Liver (tissue), 9 donors: ENCODE measurements around the gene MVB12B. TPM values are rescaled to one million over a fixed set of nuclear protein-coding genes. Genes with fewer than 3 reads are reported as not detected.

Experiments
- DNase-seq: peaks from one replicate; pipeline ENCODE4 v3.0.0-alpha.2; 2017; ENCODE audit warnings: low spot score
- H3K27ac ChIP-seq, 2 donors: one replicate each; pipeline ENCODE4 v1.7.0; 2013; ENCODE audit warnings: inconsistent platforms in 2 of 2, low read length in 2 of 2, control low read depth in 1 of 2, low read depth in 1 of 2, mild to moderate bottlenecking in 1 of 2
- H3K27me3 ChIP-seq, 4 donors: one replicate each; pipeline versions ENCODE4 v1.6.1 to v1.7.0; 2013; ENCODE audit warnings: low read length in 3 of 4, inconsistent platforms in 1 of 4, mild to moderate bottlenecking in 1 of 4, moderate library complexity in 1 of 4; ENCODE audit not compliant: control insufficient read depth in 4 of 4, insufficient read depth in 4 of 4
- H3K36me3 ChIP-seq, 4 donors: one replicate each; pipeline versions ENCODE4 v1.6.1 to v1.7.0; 2013; ENCODE audit warnings: low read length in 3 of 4, mild to moderate bottlenecking in 3 of 4, low read depth in 1 of 4, moderate library complexity in 1 of 4; ENCODE audit not compliant: control insufficient read depth in 4 of 4, insufficient read depth in 3 of 4
- H3K4me1 ChIP-seq, 4 donors: one replicate each; pipeline versions ENCODE4 v1.6.1 to v1.7.0; 2013; ENCODE audit warnings: low read length in 3 of 4, mild to moderate bottlenecking in 3 of 4, moderate library complexity in 1 of 4; ENCODE audit not compliant: control insufficient read depth in 4 of 4, insufficient read depth in 4 of 4
- H3K4me3 ChIP-seq, 3 donors: one replicate each; pipeline versions ENCODE4 v1.6.1 to v1.7.0; 2013; ENCODE audit warnings: low read length in 3 of 3, control low read depth in 1 of 3, low read depth in 1 of 3, mild to moderate bottlenecking in 1 of 3
- H3K9ac ChIP-seq, 2 donors: one replicate each; pipeline ENCODE4 v1.7.0; 2013; ENCODE audit warnings: low read length in 2 of 2, mild to moderate bottlenecking in 2 of 2, moderate library complexity in 2 of 2, control low read depth in 1 of 2, low read depth in 1 of 2
- H3K9me3 ChIP-seq, 4 donors: one replicate each; pipeline versions ENCODE4 v1.6.1 to v1.7.0; 2013; ENCODE audit warnings: low read length in 3 of 4; ENCODE audit not compliant: control insufficient read depth in 4 of 4
- FOXA1 ChIP-seq: IDR thresholded peaks from 2 replicates; pipeline ENCODE4 v1.6.1; 2016; ENCODE audit warnings: antibody characterized with exemption
- FOXA2 ChIP-seq: IDR thresholded peaks from 2 replicates; pipeline ENCODE4 v1.6.1; 2016; ENCODE audit warnings: antibody characterized with exemption
- GABPA ChIP-seq, 2 donors: IDR thresholded peaks in 1 of 2; conservative IDR thresholded peaks in 1 of 2; 2 replicates each; pipeline ENCODE4 v1.6.1; 2016; ENCODE audit warnings: antibody characterized with exemption in 2 of 2, mild to moderate bottlenecking in 1 of 2, moderate library complexity in 1 of 2
- HNF4G ChIP-seq: IDR thresholded peaks from 2 replicates; pipeline ENCODE4 v1.6.1; 2016; ENCODE audit warnings: antibody characterized with exemption
- JUND ChIP-seq, 2 donors: IDR thresholded peaks; 2 replicates each; pipeline ENCODE4 v1.6.1; 2016; ENCODE audit warnings: antibody characterized with exemption in 2 of 2
- NR2F2 ChIP-seq: IDR thresholded peaks from 2 replicates; pipeline ENCODE4 v1.6.1; 2016; ENCODE audit warnings: antibody characterized with exemption
- RAD21 ChIP-seq, 2 donors: IDR thresholded peaks; 2 replicates each; pipeline ENCODE4 v1.6.1; 2016; ENCODE audit warnings: antibody characterized with exemption in 2 of 2, mild to moderate bottlenecking in 2 of 2
- RXRA ChIP-seq, 2 donors: IDR thresholded peaks; 2 replicates each; pipeline ENCODE4 v1.6.1; 2017 to 2018; ENCODE audit warnings: antibody characterized with exemption in 2 of 2, mild to moderate bottlenecking in 1 of 2
- TAF1 ChIP-seq: conservative IDR thresholded peaks from 2 replicates; pipeline ENCODE4 v1.6.1; 2016; ENCODE audit warnings: antibody characterized with exemption, mild to moderate bottlenecking
- YY1 ChIP-seq: IDR thresholded peaks from 2 replicates; pipeline ENCODE4 v1.6.1; 2016; ENCODE audit warnings: antibody characterized with exemption, mild to moderate bottlenecking
- WGBS: extraction: QIAGEN DNeasy Blood & Tissue Kit; methylation state at CpG from one replicate; pipeline ENCODE4 v1.1.7; 2013; 5-methylcytosine and 5-hydroxymethylcytosine counted together
- polyA plus RNA-seq, 2 donors: library from polyadenylated mRNA; stranded (reverse) in 1 of 2; unstranded in 1 of 2; fragments of 200-250 nt in 1 of 2; fragments of >200 nt in 1 of 2; fragmentation: Nextera tagmentation in 1 of 2; extraction: Ambion mirVana in 1 of 2; gene quantifications; one replicate each; pipeline versions ENCODE4 v1.2.1 to v1.2.3, GENCODE V29; 2013 to 2015
- total RNA-seq, 2 donors: library from RNA; depleted of rRNA; stranded (reverse); fragments of >200 nt; gene quantifications; one replicate each; pipeline ENCODE4 v1.2.3, GENCODE V29; 2014
- TF ChIP-seq, protein P1 (sequence below): fragments of 150-350 bp; IDR thresholded peaks from 2 replicates; pipeline ENCODE4 v1.5.1; 2017; ENCODE audit warnings: improper control_type of control experiment, low read depth, low read length; ENCODE audit not compliant: missing input control
- TF ChIP-seq, protein P2 (sequence below): IDR thresholded peaks from 2 replicates; pipeline ENCODE4 v1.6.1; 2016; ENCODE audit warnings: antibody characterized with exemption
- TF ChIP-seq, protein P3 (sequence below): IDR thresholded peaks from 2 replicates; pipeline ENCODE4 v1.6.1; 2016; ENCODE audit warnings: antibody characterized with exemption, mild to moderate bottlenecking
- TF ChIP-seq, protein P4 (sequence below): IDR thresholded peaks from 2 replicates; pipeline ENCODE4 v1.6.1; 2016; ENCODE audit warnings: antibody characterized with exemption
- donor health status: healthy.
- donor health status: healthy.
- donor health status: healthy.
- donor health status: healthy.
- donor health status: healthy.

MVB12B gene
- total and polyA plus RNA-seq, 4 donors: 5.3 to 12.4 (median 8.4) TPM

DNA sequence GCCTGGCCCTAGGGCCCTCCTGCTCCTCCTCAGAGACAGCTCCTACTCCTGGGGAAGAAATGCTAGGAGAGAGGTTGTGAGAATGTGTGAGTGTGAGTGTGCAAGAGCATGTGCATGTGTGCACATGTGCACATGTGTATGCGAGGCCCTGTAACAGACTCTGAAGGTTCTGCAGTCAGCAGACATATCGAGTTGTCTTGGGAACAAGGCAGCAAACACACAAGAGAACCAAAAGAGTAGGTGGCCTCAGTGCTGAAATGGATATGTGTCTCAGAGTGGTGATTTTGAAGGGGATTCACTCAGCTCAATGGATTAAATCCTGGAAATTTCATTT lies 50.5 kb downstream of the MVB12B start (continued):
- TF ChIP-seq FOXA1: no peak
- TF ChIP-seq TAF1: no peak
- TF ChIP-seq, protein P1, sequence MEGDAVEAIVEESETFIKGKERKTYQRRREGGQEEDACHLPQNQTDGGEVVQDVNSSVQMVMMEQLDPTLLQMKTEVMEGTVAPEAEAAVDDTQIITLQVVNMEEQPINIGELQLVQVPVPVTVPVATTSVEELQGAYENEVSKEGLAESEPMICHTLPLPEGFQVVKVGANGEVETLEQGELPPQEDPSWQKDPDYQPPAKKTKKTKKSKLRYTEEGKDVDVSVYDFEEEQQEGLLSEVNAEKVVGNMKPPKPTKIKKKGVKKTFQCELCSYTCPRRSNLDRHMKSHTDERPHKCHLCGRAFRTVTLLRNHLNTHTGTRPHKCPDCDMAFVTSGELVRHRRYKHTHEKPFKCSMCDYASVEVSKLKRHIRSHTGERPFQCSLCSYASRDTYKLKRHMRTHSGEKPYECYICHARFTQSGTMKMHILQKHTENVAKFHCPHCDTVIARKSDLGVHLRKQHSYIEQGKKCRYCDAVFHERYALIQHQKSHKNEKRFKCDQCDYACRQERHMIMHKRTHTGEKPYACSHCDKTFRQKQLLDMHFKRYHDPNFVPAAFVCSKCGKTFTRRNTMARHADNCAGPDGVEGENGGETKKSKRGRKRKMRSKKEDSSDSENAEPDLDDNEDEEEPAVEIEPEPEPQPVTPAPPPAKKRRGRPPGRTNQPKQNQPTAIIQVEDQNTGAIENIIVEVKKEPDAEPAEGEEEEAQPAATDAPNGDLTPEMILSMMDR: no peak
- no peak for TF ChIP-seq RXRA (IDR thresholded peaks at IDR 0.05)
- TF ChIP-seq NR2F2: no peak
- TF ChIP-seq HNF4G: no peak
- no peak for TF ChIP-seq JUND (IDR thresholded peaks at IDR 0.05)

DNA sequence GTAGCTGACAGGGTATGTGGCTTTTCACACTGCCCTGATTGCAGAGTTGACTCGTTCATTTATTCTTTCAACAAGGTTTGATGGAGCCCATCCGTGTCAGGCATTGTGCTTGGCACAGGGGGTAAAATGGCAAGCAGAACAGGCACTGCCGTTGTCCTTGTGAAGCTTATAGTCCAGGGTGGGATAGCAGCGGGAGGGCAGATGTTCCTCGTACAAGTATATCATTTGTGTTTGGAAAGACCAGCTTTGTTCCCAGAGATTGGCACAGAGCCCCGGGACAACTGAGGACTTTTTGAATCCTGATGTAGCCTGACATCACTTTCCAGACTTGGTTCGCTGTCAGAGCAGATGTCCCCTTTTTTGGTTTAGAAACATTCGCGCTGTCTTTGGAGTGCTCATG lies 50.9 kb downstream of the MVB12B start:
- no peak for DNase-seq
- Histone ChIP-seq H3K9me3 (no peaks in the 10 kb centered on the region), H3K27me3 (no peaks in the 10 kb centered on the region), H3K9ac (no peak overlapping the region), H3K4me1 (peaks cover 0 to 2% (median 0%) of the 10 kb centered on the region in 4 donors), H3K36me3 (no peaks in the 10 kb centered on the region), H3K4me3 (no peak overlapping the region), H3K27ac (no peak overlapping the region)
- TF ChIP-seq, protein P2, sequence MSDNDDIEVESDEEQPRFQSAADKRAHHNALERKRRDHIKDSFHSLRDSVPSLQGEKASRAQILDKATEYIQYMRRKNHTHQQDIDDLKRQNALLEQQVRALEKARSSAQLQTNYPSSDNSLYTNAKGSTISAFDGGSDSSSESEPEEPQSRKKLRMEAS: no peak
- no peak for TF ChIP-seq NR2F2
- no peak for TF ChIP-seq YY1
- no peak for TF ChIP-seq TAF1
- TF ChIP-seq GABPA (IDR thresholded peaks at IDR 0.05 in 1 of 2, conservative IDR thresholded peaks at IDR 0.05 in 1 of 2): no peak
- TF ChIP-seq, protein P3, sequence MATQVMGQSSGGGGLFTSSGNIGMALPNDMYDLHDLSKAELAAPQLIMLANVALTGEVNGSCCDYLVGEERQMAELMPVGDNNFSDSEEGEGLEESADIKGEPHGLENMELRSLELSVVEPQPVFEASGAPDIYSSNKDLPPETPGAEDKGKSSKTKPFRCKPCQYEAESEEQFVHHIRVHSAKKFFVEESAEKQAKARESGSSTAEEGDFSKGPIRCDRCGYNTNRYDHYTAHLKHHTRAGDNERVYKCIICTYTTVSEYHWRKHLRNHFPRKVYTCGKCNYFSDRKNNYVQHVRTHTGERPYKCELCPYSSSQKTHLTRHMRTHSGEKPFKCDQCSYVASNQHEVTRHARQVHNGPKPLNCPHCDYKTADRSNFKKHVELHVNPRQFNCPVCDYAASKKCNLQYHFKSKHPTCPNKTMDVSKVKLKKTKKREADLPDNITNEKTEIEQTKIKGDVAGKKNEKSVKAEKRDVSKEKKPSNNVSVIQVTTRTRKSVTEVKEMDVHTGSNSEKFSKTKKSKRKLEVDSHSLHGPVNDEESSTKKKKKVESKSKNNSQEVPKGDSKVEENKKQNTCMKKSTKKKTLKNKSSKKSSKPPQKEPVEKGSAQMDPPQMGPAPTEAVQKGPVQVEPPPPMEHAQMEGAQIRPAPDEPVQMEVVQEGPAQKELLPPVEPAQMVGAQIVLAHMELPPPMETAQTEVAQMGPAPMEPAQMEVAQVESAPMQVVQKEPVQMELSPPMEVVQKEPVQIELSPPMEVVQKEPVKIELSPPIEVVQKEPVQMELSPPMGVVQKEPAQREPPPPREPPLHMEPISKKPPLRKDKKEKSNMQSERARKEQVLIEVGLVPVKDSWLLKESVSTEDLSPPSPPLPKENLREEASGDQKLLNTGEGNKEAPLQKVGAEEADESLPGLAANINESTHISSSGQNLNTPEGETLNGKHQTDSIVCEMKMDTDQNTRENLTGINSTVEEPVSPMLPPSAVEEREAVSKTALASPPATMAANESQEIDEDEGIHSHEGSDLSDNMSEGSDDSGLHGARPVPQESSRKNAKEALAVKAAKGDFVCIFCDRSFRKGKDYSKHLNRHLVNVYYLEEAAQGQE: no peak
- 92% methylated on average over 9 of the region's 9 CpGs for WGBS

DNA sequence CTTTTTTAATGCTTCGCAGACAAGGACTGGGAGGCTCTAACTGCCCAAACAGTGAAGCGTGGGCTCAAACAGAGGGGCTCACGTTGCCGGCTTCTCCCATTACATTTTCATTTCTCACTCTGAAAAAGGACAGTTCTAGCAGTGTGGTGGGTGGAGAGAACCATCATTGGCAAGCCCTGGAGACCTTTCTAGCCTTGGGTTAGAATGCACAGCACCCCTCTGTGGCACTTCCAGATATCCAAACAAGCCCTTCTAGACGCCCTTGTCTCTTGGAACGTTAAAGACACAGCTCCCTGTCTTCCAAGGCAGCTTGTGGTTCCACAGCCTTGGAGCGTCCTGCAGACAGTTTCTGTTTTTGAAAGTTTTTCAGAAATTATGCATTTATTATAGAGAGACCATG lies 52.1 kb downstream of the MVB12B start:
- H3K9ac ChIP-seq: no peak overlapping the region
- DNase-seq: no peak
- peaks cover 0 to 2% (median 0%) of the 10 kb centered on the region in 4 donors for H3K4me1 ChIP-seq
- no peak overlapping the region for H3K4me3 ChIP-seq
- H3K27me3 ChIP-seq: no peaks in the 10 kb centered on the region
- no peaks in the 10 kb centered on the region for H3K9me3 ChIP-seq
- TF ChIP-seq HNF4G (no peak), GABPA (IDR thresholded peaks at IDR 0.05 in 1 of 2, conservative IDR thresholded peaks at IDR 0.05 in 1 of 2) (no peak), YY1 (no peak), NR2F2 (no peak), FOXA1 (no peak), FOXA2 (no peak), RAD21 (IDR thresholded peaks at IDR 0.05) (no peak)
- TF ChIP-seq, protein P1: no peak
- TF ChIP-seq, protein P4, sequence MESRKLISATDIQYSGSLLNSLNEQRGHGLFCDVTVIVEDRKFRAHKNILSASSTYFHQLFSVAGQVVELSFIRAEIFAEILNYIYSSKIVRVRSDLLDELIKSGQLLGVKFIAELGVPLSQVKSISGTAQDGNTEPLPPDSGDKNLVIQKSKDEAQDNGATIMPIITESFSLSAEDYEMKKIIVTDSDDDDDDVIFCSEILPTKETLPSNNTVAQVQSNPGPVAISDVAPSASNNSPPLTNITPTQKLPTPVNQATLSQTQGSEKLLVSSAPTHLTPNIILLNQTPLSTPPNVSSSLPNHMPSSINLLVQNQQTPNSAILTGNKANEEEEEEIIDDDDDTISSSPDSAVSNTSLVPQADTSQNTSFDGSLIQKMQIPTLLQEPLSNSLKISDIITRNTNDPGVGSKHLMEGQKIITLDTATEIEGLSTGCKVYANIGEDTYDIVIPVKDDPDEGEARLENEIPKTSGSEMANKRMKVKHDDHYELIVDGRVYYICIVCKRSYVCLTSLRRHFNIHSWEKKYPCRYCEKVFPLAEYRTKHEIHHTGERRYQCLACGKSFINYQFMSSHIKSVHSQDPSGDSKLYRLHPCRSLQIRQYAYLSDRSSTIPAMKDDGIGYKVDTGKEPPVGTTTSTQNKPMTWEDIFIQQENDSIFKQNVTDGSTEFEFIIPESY: no peak
- TF ChIP-seq, protein P2: no peak
- peaks cover 0 to 2% (median 0%) of the 10 kb centered on the region in 4 donors for H3K36me3 ChIP-seq
- no peak overlapping the region for H3K27ac ChIP-seq
- 88% methylated on average over 7 of the region's 7 CpGs for WGBS
